ENCODE data around the gene TOLLIP. TPM values are rescaled to one million over a fixed set of nuclear protein-coding genes. Genes with fewer than 3 reads are reported as not detected.
A peak's percentile ranks its signal among the peaks of the same experiment; 100 is the strongest.

The TOLLIP gene
- total RNA-seq, 2 donors from 2014 or later: 51.1 to 63.9 TPM

GRCh38 chr11:1238767-1239595, 70.5 kb downstream of the TOLLIP start:
- Histone ChIP-seq H3K27ac (no peak overlapping the region), H3K4me3 (no peak overlapping the region), H3K9me3 (no peaks in the 10 kb centered on the region), H3K27me3 (no peaks in the 10 kb centered on the region), H3K4me1 (no peaks in the 10 kb centered on the region), H3K36me3 (replicated peaks in 1 of 2; ENCODE audit: insufficient read depth in 1 of 2, low read depth in 2 of 2) (no peaks in the 10 kb centered on the region)
- peak; percentile 51 to 77 (median 66) for DNase-seq
- 28 to 50% methylated on average over 17 to 34 of the region's 34 CpGs for WGBS, 2 donors
- intact Hi-C loops (cut with DNase I): no loop called here
- peak; percentile 61 for ATAC-seq
- TF ChIP-seq POLR2A (IDR thresholded peaks at IDR 0.05): no peak
- no peak for TF ChIP-seq CTCF (IDR thresholded peaks at IDR 0.05)

GRCh38 chr11:1237851-1238250, 71.6 kb downstream of the TOLLIP start:
- TF ChIP-seq POLR2A (IDR thresholded peaks at IDR 0.05) (no peak), CTCF (IDR thresholded peaks at IDR 0.05) (no peak)
- 83 to 93% methylated on average over 7 to 10 of the region's 10 CpGs for WGBS, 2 donors

GRCh38 chr11:1237128-1237580, 72.3 kb downstream of the TOLLIP start:
- no peak overlapping the region for H3K27ac ChIP-seq
- H3K4me3 ChIP-seq: no peak overlapping the region
- no peak for TF ChIP-seq POLR2A (IDR thresholded peaks at IDR 0.05)
- no peak for TF ChIP-seq CTCF (IDR thresholded peaks at IDR 0.05)
- intact Hi-C loops (cut with DNase I): no loop called here
- no peaks in the 10 kb centered on the region for H3K27me3 ChIP-seq
- H3K9me3 ChIP-seq: no peaks in the 10 kb centered on the region
- DNase-seq (no peak), ATAC-seq (no peak)
- H3K36me3 ChIP-seq (replicated peaks in 1 of 2; ENCODE audit: insufficient read depth in 1 of 2, low read depth in 2 of 2): no peaks in the 10 kb centered on the region
- 82 to 100% methylated on average over 3 to 13 of the region's 13 CpGs for WGBS, 2 donors
- H3K4me1 ChIP-seq: no peaks in the 10 kb centered on the region

More at GRCh38 chr11:1237851-1238250, 71.6 kb downstream of the TOLLIP start:
- Histone ChIP-seq H3K27me3 (no peaks in the 10 kb centered on the region), H3K27ac (no peak overlapping the region), H3K9me3 (no peaks in the 10 kb centered on the region), H3K4me1 (no peaks in the 10 kb centered on the region), H3K4me3 (no peak overlapping the region), H3K36me3 (replicated peaks in 1 of 2; ENCODE audit: insufficient read depth in 1 of 2, low read depth in 2 of 2) (no peaks in the 10 kb centered on the region)
- no peak for DNase-seq
- intact Hi-C loops (cut with DNase I): no loop called here
- no peak for ATAC-seq

- WGBS, 2 donors: 85 to 90% methylated on average over 8 to 37 of the region's 37 CpGs
- ATAC-seq (no peak), DNase-seq (peak in 1 of 4 donors; percentile 3)
- Histone ChIP-seq H3K27me3 (no peaks in the 10 kb centered on the region), H3K27ac (no peak overlapping the region), H3K4me3 (no peak overlapping the region), H3K9me3 (no peaks in the 10 kb centered on the region), H3K36me3 (replicated peaks in 1 of 2; ENCODE audit: insufficient read depth in 1 of 2, low read depth in 2 of 2) (no peaks in the 10 kb centered on the region), H3K4me1 (no peaks in the 10 kb centered on the region)
- intact Hi-C loops (cut with DNase I): no loop called here
- TF ChIP-seq POLR2A (IDR thresholded peaks at IDR 0.05) (no peak), CTCF (IDR thresholded peaks at IDR 0.05) (no peak)
Measured at GRCh38 chr11:1236316-1237127, 72.9 kb downstream of the TOLLIP start.

Measured in body of pancreas (tissue), 4 donors.